ENCODE results near the gene ELP5.
"Not testable (repeated sequence)": the region's sequence is repeated elsewhere in the genome, so short reads cannot be mapped to it uniquely, and the experiment has no call there.

ELP5 gene

GRCh38 chr17:7236808-7237207 lies 15.2 kb upstream of the ELP5 start:
- DNase-seq (ENCODE audit: low spot score) = no peak

GRCh38 chr17:7237266-7237760 lies 14.7 kb upstream of the ELP5 start:
- DNase-seq (ENCODE audit: low spot score) = no peak

- DNase-seq (ENCODE audit: low spot score) = peak; percentile 87
These were observed 14.1 kb upstream of the ELP5 start for GRCh38 chr17:7237761-7238419.

GRCh38 chr17:7238420-7239090 lies 13.5 kb upstream of the ELP5 start:
- peak; percentile 61 for DNase-seq (ENCODE audit: low spot score)

- DNase-seq (ENCODE audit: low spot score) = peak; percentile 97
These were observed 12.7 kb upstream of the ELP5 start, which contains the start of gene PHF23 for GRCh38 chr17:7239091-7240027. TSS of gene PHF23 (minus strand) at chr17:7239457. CDS start at chr17:7239279, 178 bp downstream.

- no peak for DNase-seq (ENCODE audit: low spot score)
These were observed 11.6 kb upstream of the ELP5 start for GRCh38 chr17:7240375-7240774.

- DNase-seq (ENCODE audit: low spot score) = no peak
These were observed 10.8 kb upstream of the ELP5 start for GRCh38 chr17:7241090-7241733.

GRCh38 chr17:7241783-7242716 lies 10.0 kb upstream of the ELP5 start, which contains the start of gene GABARAP:
TSS of gene GABARAP (minus strand) at chr17:7242449. CDS start at chr17:7242330, 119 bp downstream.
- DNase-seq (ENCODE audit: low spot score) = peak; percentile 85

GRCh38 chr17:7242717-7243452 lies 9.1 kb upstream of the ELP5 start:
- DNase-seq (ENCODE audit: low spot score) = peak; percentile 91

- no peak for DNase-seq (ENCODE audit: low spot score)
These were observed 8.6 kb upstream of the ELP5 start for GRCh38 chr17:7243453-7243729.

GRCh38 chr17:7243838-7244237 lies 8.2 kb upstream of the ELP5 start:
- not testable (repeated sequence) for DNase-seq (ENCODE audit: low spot score)

- no peak for DNase-seq (ENCODE audit: low spot score)
These were observed 5.2 kb upstream of the ELP5 start for GRCh38 chr17:7246779-7247178.

- DNase-seq (ENCODE audit: low spot score) = no peak
These were observed 3.2 kb upstream of the ELP5 start for GRCh38 chr17:7248796-7249195.

GRCh38 chr17:7249214-7249613 lies 2.8 kb upstream of the ELP5 start:
- DNase-seq (ENCODE audit: low spot score) = no peak

- DNase-seq (ENCODE audit: low spot score) = no peak
These were observed 2.2 kb upstream of the ELP5 start for GRCh38 chr17:7249830-7250229.

- DNase-seq (ENCODE audit: low spot score) = no peak
These were observed 1.1 kb upstream of the ELP5 start for GRCh38 chr17:7250695-7251627.

- peak; percentile 96 for DNase-seq (ENCODE audit: low spot score)
These were observed 297 bp upstream of the ELP5 start, which contains the start of gene CTDNEP1 for GRCh38 chr17:7251661-7252175. TSS of gene CTDNEP1 (minus strand) at chr17:7251734. CDS start at chr17:7251296, 438 bp downstream.

GRCh38 chr17:7253082-7253481 lies 1.1 kb downstream of the ELP5 start:
- DNase-seq (ENCODE audit: low spot score) = no peak

- no peak for DNase-seq (ENCODE audit: low spot score)
These were observed 2.5 kb downstream of the ELP5 start for GRCh38 chr17:7254511-7254910.

Data from germinal center (tissue), 1 donor.